Keratinocyte (primary cell): ENCODE results near the gene STK32B.

ENCODE experiments used
- CTCF ChIP-seq, 3 experiments: IDR thresholded peaks in 1 of 3; conservative IDR thresholded peaks in 1 of 3; optimal IDR thresholded peaks in 1 of 3; 2 replicates in 2 of 3; 3 replicates in 1 of 3; pipeline versions ENCODE3 to v1.5.1; 2011; ENCODE audit warnings: low read length in 3 of 3, mild to moderate bottlenecking in 3 of 3, moderate library complexity in 2 of 3, control low read depth in 1 of 3, inconsistent platforms in 1 of 3; ENCODE audit not compliant: insufficient read depth in 2 of 3; ENCODE audit errors: extremely low read depth in 1 of 3
- EZH2 ChIP-seq: IDR thresholded peaks from one replicate; pipeline ENCODE4 v1.6.1; 2012; ENCODE audit warnings: inconsistent platforms, mild to moderate bottlenecking, low read length, moderate library complexity

- TF ChIP-seq CTCF (optimal IDR thresholded peaks at IDR 0.05 in 1 of 3, IDR thresholded peaks at IDR 0.05 in 1 of 3, conservative IDR thresholded peaks at IDR 0.05 in 1 of 3; ENCODE audit: extremely low read depth in 1 of 3, insufficient read depth in 2 of 3, low read length in 3 of 3): no peak
- TF ChIP-seq EZH2: no peak
These were observed 46.9 kb downstream of the STK32B start for GRCh38 chr4:5098176-5098575.
